K562 (cell line): Measurements from ENCODE around the gene STK24. TPM values are rescaled to one million over a fixed set of nuclear protein-coding genes. Genes with fewer than 3 reads are reported as not detected.

Experiments
- HNRNPH1 ChIP-seq: fragments of 200-400 bp; formaldehyde crosslinking; optimal IDR thresholded peaks from 2 replicates; pipeline ENCODE3; 2017; ENCODE audit warnings: low read depth, mild to moderate bottlenecking, low read length, moderate library complexity
- MEF2A ChIP-seq: IDR thresholded peaks from 2 replicates; pipeline ENCODE4 v1.6.1; 2011; ENCODE audit warnings: low read depth, mild to moderate bottlenecking, low read length, moderate library complexity; ENCODE audit not compliant: control insufficient read depth
- NCOA6 ChIP-seq: fragments of 450-650 bp; IDR thresholded peaks from 2 replicates; pipeline ENCODE4 v1.6.1; 2017; ENCODE audit warnings: mild to moderate bottlenecking
- TAF15 ChIP-seq: fragments of 200-400 bp; formaldehyde crosslinking; IDR thresholded peaks from 2 replicates; pipeline ENCODE4 v1.6.1; 2017; ENCODE audit warnings: mild to moderate bottlenecking, low read depth, low read length, moderate library complexity
- TCF7L2 ChIP-seq: fragments of 150-350 bp; IDR thresholded peaks from 2 replicates; pipeline ENCODE4 v1.6.1; 2016; ENCODE audit warnings: low read depth, mild to moderate bottlenecking, low read length, moderate library complexity
- ZBTB11 ChIP-seq, 3 experiments: fragments of 200-800 bp in 1 of 3; fragments of 250-450 bp in 1 of 3; fragments of 450-650 bp in 1 of 3; sonication (Bioruptor Pico) in 1 of 3; sonication (Bioruptor generic) in 1 of 3; formaldehyde crosslinking in 1 of 3; IDR thresholded peaks; 2 replicates each; pipeline versions ENCODE4 v1.6.1 to v1.8.0; 2016 to 2022; ENCODE audit warnings: mild to moderate bottlenecking in 2 of 3, missing genetic modification characterization in 2 of 3, missing compliant biosample characterization in 1 of 3, moderate library complexity in 1 of 3
- ZNF592 ChIP-seq: fragments of 450-650 bp; IDR thresholded peaks from 2 replicates; pipeline ENCODE4 v1.6.1; 2017; ENCODE audit warnings: antibody characterized with exemption, mild to moderate bottlenecking
- polyA plus RNA-seq, 8 experiments: library from polyadenylated mRNA; depleted of rRNA in 4 of 8; stranded (reverse) in 5 of 8; unstranded in 3 of 8; fragments of >200 nt; fragmentation: Nextera tagmentation in 2 of 8; fragmentation: Illumina TruSeq in 1 of 8; extraction: Ambion mirVana in 2 of 8; extraction: Trizol in 1 of 8; gene quantifications; 2 replicates each; pipeline versions ENCODE4 v1.2.1 to v1.2.3, GENCODE V29; 2011 to 2014; ENCODE audit warnings: inconsistent platforms in 1 of 8, missing spikeins in 1 of 8
- total RNA-seq, 7 experiments: library from RNA; depleted of rRNA in 6 of 7; stranded (reverse); fragments of >200 nt in 6 of 7; fragmentation: Illumina TruSeq in 2 of 7; extraction: Trizol in 2 of 7; gene quantifications; 2 replicates each; pipeline versions ENCODE4 v1.2.1 to v1.2.3, GENCODE V29; 2011 to 2021; ENCODE audit warnings: low replicate concordance in 1 of 7

The STK24 gene
- total and polyA plus RNA-seq, 9 of the 15 experiments (the other 6 are each of a cell fraction or from before 2014, with no cell fraction given), result 3.8 to 78.4 (median 28.2) TPM

- TF ChIP-seq ZBTB11 (CRISPR knock-in tag; IDR thresholded peaks at IDR 0.05) (no peak), ZNF592 (0 out of 2 replicates have a peak, but pooled peaks have one; percentile 53), TAF15 (no peak), TCF7L2 (no peak), NCOA6 (no peak), HNRNPH1 (no peak), MEF2A (no peak)
Measured at GRCh38 chr13:98571955-98572662, 4.8 kb downstream of the STK24 start (continued).
